Activated naive CD4-positive, alpha-beta T cell treated with anti-CD3 and anti-CD28 coated beads for 36 hours (primary cell): ENCODE results near the gene LIN37. TPM values are rescaled to one million over a fixed set of nuclear protein-coding genes. Genes with fewer than 3 reads are reported as not detected.

Source experiments
- CTCF ChIA-PET: fragments of 350-600 bp; sonication (Branson Sonifier 250); formaldehyde crosslinking; loops from one replicate; lab custom pipeline; 2021; ENCODE audit warnings: antibody characterized with exemption; lab: Charles Lee
- DNase-seq: peaks from one replicate; pipeline ENCODE4 v3.0.0-alpha.2; 2020
- H3K27ac Mint-ChIP-seq: one replicate; pipeline ENCODE4 v1.8.0; 2021; ENCODE audit warnings: mild to moderate bottlenecking, mixed read lengths
- H3K27me3 Mint-ChIP-seq: one replicate; pipeline ENCODE4 v1.8.0; 2021; ENCODE audit warnings: low read depth, mixed read lengths
- H3K36me3 Mint-ChIP-seq: one replicate; pipeline ENCODE4 v1.8.0; 2021; ENCODE audit warnings: low read depth, mixed read lengths
- H3K4me1 Mint-ChIP-seq: one replicate; pipeline ENCODE4 v1.8.0; 2021; ENCODE audit warnings: low read depth, mixed read lengths
- H3K4me3 Mint-ChIP-seq: one replicate; pipeline ENCODE4 v1.8.0; 2021; ENCODE audit warnings: mild to moderate bottlenecking, moderate library complexity, mixed read lengths
- H3K9me3 Mint-ChIP-seq: one replicate; pipeline ENCODE4 v1.8.0; 2021; ENCODE audit warnings: mixed read lengths
- intact Hi-C: fragments of 100-400 bp; cut with micrococcal nuclease; formaldehyde crosslinking; loops from one replicate; pipeline ENCODE4 v1.15.1; 2023
- total RNA-seq, 2 experiments: library from RNA; stranded (reverse); gene quantifications; one replicate each; pipeline ENCODE4 v1.2.3, GENCODE V29; 2021

LIN37 gene
- total RNA-seq, 2 experiments from 2014 or later: 5.7 to 9.7 TPM

DNA sequence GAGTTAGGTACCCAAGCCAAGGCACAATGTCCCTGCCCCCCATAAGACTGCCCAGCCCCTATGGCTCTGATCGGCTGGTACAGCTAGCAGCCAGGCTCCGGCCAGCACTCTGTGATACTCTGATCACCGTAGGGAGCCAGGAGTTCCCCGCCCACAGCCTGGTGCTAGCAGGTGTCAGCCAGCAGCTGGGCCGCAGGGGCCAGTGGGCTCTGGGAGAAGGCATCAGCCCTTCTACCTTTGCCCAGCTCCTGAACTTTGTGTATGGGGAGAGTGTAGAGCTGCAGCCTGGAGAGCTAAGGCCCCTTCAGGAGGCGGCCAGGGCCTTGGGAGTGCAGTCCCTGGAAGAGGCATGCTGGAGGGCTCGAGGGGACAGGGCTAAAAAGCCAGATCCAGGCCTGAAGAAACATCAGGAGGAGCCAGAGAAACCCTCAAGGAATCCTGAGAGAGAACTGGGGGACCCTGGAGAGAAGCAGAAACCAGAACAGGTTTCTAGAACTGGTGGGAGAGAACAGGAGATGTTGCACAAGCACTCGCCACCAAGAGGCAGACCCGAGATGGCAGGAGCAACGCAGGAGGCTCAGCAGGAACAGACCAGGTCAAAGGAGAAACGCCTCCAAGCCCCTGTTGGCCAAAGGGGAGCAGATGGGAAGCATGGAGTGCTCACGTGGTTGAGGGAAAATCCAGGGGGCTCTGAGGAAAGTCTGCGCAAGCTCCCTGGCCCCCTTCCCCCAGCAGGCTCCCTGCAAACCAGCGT, 33.6 kb upstream of the LIN37 start:
- Mint-ChIP-seq H3K27ac (peak overlapping the region; percentile 100), H3K27me3 (no peaks in the 10 kb centered on the region), H3K36me3 (peaks cover 51% of the 10 kb centered on the region), H3K4me1 (peaks cover 48% of the 10 kb centered on the region), H3K4me3 (peak overlapping the region; percentile 92), H3K9me3 (peaks cover 2% of the 10 kb centered on the region)
- CTCF ChIA-PET: interaction anchor here (0.7 to 6.3 kb wide), 5 partner anchors 13 to 139 kb away, joined by 4 to 120 read pairs (median 8); no protein-coding TSS in a partner anchor
- intact Hi-C loops: loop anchor here (5.0 to 10.0 kb wide), 5 partner anchors 338 to 1442 kb away; partner anchors contain the start of genes CAPNS1, OVOL3, POLR2I and TBCB
- peak; percentile 72 for DNase-seq

DNA sequence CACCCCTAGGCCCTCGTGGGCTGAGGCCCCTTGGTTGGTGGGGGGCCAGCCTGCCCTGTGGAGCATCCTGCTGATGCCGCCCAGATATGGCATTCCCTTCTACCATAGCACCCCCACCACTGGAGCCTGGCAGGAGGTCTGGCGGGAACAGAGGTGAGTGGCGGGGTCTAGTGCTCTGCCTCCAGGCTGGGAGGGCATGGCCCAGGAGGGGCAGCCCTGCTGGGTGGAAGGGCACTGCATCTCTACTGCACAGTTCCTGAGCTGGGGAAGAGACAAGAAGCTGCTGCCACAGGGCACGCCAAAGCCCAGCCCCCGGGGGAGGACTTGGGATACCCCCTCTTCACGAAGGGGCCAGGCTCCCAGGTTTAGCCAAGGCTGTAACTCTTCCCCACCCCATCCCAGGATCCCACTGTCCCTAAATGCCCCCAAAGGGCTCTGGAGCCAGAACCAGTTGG, 33.0 kb upstream of the LIN37 start:
- Mint-ChIP-seq H3K4me3 (peak overlapping the region; percentile 92), H3K9me3 (peaks cover 2% of the 10 kb centered on the region)
- peak; percentile 32 for DNase-seq

DNA sequence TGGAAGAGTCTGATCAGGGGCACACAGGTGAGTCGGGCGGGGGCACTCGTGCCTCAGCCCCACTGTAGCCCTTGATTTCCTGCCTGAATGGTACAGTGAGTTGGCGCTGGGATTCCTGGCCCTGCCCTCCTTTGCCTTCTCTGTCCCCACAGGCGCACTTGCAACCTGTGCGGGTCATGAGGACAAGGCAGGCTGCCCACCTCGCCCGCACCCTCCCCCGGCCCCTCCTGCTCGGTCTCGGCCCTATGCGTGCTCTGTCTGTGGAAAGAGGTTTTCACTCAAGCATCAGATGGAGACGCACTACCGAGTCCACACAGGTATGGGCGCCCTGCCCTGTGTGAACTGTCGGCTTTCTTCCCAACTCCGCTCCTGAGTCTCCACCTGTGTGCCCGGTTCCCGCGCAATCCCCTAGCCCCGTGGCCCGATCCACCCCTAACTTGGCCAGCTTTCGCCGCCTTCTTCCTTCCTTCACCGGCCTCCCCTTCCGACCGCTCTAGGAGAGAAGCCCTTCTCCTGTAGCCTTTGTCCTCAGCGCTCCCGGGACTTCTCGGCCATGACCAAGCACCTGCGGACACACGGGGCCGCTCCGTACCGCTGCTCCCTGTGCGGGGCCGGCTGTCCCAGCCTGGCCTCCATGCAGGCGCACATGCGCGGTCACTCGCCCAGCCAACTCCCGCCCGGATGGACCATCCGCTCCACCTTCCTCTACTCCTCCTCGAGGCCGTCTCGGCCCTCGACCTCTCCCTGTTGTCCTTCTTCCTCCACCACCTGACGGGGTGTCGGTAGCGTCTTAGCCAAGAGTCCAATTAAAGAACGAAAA, 32.2 kb upstream of the LIN37 start:
- intact Hi-C loops: loop anchor here (1.0 to 10.0 kb wide), 4 partner anchors 22 to 399 kb away; partner anchors contain the start of genes OVOL3, POLR2I, TBCB and THAP8
- Mint-ChIP-seq H3K4me3 (peak overlapping the region; percentile 92), H3K4me1 (peaks cover 36% of the 10 kb centered on the region), H3K27me3 (no peaks in the 10 kb centered on the region), H3K9me3 (peaks cover 2% of the 10 kb centered on the region), H3K27ac (peak overlapping the region; percentile 100), H3K36me3 (peaks cover 57% of the 10 kb centered on the region)
- peak; percentile 60 for DNase-seq
- CTCF ChIA-PET: interaction anchor here (5.9 to 6.3 kb wide), 2 partner anchors 14 to 22 kb away, joined by 43 to 120 read pairs; no protein-coding TSS in a partner anchor

More for the DNA sequence above, 33.0 kb upstream of the LIN37 start:
- no peaks in the 10 kb centered on the region for H3K27me3 Mint-ChIP-seq
- CTCF ChIA-PET: interaction anchor here (5.9 to 6.3 kb wide), 2 partner anchors 14 to 21 kb away, joined by 43 to 120 read pairs; no protein-coding TSS in a partner anchor
- peak overlapping the region; percentile 100 for H3K27ac Mint-ChIP-seq
- intact Hi-C loops: loop anchor here (5.0 to 10.0 kb wide), 2 partner anchors 337 to 399 kb away; partner anchors contain the start of genes OVOL3, POLR2I, TBCB and THAP8
- H3K4me1 Mint-ChIP-seq: peaks cover 44% of the 10 kb centered on the region
- peaks cover 54% of the 10 kb centered on the region for H3K36me3 Mint-ChIP-seq

DNA sequence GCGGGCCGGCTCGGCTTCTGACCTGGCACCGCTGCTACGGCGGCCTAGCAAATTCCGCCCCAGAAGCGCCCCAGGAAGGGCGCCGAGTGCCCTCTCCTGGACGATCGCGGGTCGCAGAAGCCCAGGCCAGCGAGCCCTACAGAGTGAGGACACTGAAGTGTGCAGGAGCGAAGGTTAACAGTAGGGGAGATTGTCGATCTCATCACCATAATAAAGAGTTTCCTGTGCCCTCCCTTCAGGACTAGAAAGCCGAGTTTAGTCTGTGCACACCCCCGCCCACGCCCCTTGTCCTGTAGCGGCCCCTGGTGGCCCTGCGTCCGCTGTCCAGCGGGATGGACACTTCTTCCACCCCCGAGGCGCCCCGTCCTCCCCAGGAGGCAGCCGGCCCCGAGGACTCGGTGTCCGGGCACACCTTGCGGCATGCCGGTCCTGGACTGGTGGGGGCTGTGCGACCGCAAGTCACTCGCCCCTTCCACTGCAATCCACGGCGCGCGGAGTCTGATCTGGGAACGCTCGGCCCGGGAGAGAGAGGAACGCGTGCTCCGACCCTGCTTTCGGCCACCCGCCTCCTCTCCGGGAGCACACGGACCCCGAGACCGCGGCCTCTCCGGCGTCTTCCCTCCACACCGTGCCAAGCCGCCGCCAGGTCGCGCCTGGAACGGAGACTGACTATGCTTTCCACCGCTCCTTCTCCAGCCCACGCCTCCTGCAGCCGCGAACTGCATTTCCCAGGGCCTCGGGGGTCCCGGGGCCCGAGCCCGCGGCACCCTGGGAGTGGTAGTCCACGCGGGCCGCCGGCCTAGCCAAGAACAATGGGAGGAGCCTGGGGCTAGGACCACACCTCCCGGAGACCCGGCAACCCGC, 31.3 kb upstream of the LIN37 start:
- intact Hi-C loops: loop anchor here (1.0 to 10.0 kb wide), 13 partner anchors 15 to 398 kb away; partner anchors contain the start of genes ALKBH6, ARHGAP33, OVOL3 and POLR2I
- CTCF ChIA-PET: interaction anchor here (6.3 kb wide), 1 partner anchor 23 kb away, joined by 120 read pairs; no protein-coding TSS in a partner anchor
- peaks cover 61% of the 10 kb centered on the region for H3K36me3 Mint-ChIP-seq
- peak; percentile 96 for DNase-seq
- H3K9me3 Mint-ChIP-seq: no peaks in the 10 kb centered on the region
- peaks cover 32% of the 10 kb centered on the region for H3K4me1 Mint-ChIP-seq
- H3K27me3 Mint-ChIP-seq: no peaks in the 10 kb centered on the region
- peak overlapping the region; percentile 92 for H3K4me3 Mint-ChIP-seq
- peak overlapping the region; percentile 100 for H3K27ac Mint-ChIP-seq

DNA sequence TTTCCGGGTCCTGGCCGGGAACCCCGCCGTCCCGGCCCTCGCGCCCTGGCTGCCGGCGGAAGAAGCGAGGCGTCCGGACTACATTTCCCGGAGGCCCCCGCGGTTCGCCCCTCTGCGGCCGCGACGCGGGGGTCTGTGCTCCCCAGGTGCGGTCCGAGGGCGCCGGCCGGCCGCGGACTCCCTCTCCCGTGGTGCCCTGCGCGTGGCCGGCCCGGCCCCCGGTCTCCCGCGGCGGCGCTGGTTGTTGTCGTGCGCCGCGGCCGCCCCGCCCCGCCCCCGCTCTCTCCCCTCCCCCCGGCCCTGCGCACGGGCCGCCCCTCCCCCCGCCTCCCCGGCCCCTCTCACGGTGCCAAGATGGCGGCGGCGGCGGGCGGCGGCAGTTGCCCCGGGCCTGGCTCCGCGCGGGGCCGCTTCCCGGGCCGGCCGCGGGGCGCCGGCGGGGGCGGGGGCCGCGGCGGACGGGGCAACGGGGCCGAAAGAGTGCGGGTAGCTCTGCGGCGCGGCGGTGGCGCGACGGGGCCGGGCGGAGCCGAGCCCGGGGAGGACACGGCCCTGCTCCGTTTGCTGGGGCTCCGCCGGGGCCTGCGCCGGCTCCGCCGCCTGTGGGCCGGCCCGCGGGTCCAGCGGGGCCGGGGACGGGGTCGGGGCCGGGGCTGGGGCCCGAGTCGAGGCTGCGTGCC, 30.6 kb upstream of the LIN37 start, which contains the start of gene KMT2B:
Gene KMT2B (plus strand): TSS at position 339 of the 680 bp plus-strand sequence. CDS start 16 bp downstream, at position 355.
- CTCF ChIA-PET: interaction anchor here (1.5 kb wide), 1 partner anchor 23 kb away, joined by 13 read pairs; no protein-coding TSS in a partner anchor
- H3K36me3 Mint-ChIP-seq: peaks cover 62% of the 10 kb centered on the region
- peaks cover 26% of the 10 kb centered on the region for H3K4me1 Mint-ChIP-seq
- H3K27ac Mint-ChIP-seq: peak within 1 kb of the TSS; percentile 100
- no peaks in the 10 kb centered on the region for H3K9me3 Mint-ChIP-seq
- no peak for DNase-seq
- peak within 1 kb of the TSS; percentile 93 for H3K4me3 Mint-ChIP-seq
- intact Hi-C loops: loop anchor here (1.0 to 10.0 kb wide), 11 partner anchors 16 to 397 kb away; partner anchors contain the start of genes ALKBH6, ARHGAP33, OVOL3 and POLR2I
- no peaks in the 10 kb centered on the region for H3K27me3 Mint-ChIP-seq

DNA sequence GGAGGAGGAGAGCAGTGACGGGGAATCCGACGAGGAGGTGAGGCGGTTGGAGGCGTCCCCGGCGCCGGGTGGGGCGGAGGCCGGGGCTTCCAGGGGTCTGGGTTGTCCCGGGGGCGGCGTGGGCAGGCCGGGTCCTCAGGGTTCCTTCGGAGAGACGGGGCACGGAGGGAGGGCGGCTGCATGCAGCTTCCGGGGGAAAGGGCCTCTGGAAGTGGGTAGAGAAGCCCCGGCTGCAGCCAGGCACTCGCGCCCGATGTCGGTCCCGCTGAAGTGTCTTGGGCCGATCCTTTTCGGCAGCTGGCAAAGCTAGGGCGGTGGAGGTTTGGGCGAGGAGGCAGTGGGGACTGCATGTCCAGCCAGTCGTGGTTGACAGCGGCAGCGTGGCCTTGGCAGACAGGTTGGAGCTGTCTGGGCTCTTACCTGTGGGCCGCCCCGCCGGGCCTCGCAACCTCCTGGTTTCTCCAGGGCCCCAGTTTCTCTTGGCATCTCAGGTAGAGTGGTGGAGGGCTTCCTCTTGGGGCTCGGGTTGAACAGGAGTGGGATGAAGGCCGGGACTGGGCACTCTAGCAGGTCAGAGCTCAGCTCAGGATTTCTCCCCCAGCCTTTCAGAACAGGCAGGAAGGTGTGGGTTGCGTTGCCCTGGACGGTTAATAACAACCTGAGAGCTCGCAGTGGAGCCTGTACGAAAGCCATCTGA, 29.9 kb upstream of the LIN37 start:
- CTCF ChIA-PET: interaction anchor here (0.7 to 1.5 kb wide), 4 partner anchors 19 to 101 kb away, joined by 3 to 13 read pairs (median 3); no protein-coding TSS in a partner anchor
- no peaks in the 10 kb centered on the region for H3K27me3 Mint-ChIP-seq
- peaks cover 64% of the 10 kb centered on the region for H3K36me3 Mint-ChIP-seq
- intact Hi-C loops: loop anchor here (5.0 to 10.0 kb wide), 2 partner anchors 334 to 396 kb away; partner anchors contain the start of genes OVOL3, POLR2I, TBCB and THAP8
- H3K4me1 Mint-ChIP-seq: peaks cover 24% of the 10 kb centered on the region
- peak overlapping the region; percentile 89 for H3K27ac Mint-ChIP-seq
- peak; percentile 58 for DNase-seq
- peak overlapping the region; percentile 93 for H3K4me3 Mint-ChIP-seq
- H3K9me3 Mint-ChIP-seq: no peaks in the 10 kb centered on the region

DNA sequence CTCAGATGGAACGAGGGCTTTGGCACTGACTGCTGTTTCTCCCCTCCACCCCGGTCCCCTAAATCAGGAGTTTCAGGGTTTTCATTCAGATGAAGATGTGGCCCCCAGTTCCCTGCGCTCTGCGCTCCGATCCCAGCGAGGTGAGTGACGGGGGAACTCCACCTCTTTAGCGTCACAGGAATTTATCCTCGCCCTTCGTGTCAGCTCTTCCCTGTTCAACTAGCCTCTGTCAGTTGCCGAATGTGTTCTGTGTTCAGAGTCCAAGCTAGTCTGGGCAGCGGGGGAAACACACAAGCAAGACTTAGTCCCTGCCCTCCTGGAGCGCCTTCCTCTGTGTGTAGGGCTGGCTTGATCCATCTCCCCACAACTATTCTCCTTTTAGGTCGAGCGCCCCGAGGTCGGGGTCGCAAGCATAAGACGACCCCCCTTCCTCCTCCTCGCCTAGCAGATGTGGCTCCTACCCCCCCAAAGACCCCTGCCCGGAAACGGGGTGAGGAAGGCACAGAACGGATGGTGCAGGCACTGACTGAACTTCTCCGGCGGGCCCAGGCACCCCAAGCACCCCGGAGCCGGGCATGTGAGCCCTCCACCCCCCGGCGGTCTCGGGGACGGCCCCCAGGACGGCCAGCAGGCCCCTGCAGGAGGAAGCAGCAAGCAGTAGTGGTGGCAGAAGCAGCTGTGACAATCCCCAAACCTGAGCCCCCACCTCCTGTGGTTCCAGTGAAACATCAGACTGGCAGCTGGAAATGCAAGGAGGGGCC, 28.8 kb upstream of the LIN37 start:
- no peaks in the 10 kb centered on the region for H3K27me3 Mint-ChIP-seq
- H3K9me3 Mint-ChIP-seq: no peaks in the 10 kb centered on the region
- peaks cover 18% of the 10 kb centered on the region for H3K4me1 Mint-ChIP-seq
- H3K27ac Mint-ChIP-seq: peak overlapping the region; percentile 74
- H3K36me3 Mint-ChIP-seq: peaks cover 59% of the 10 kb centered on the region
- peak overlapping the region; percentile 93 for H3K4me3 Mint-ChIP-seq
- DNase-seq: no peak
- intact Hi-C loops: loop anchor here (5.0 to 10.0 kb wide), 2 partner anchors 333 to 395 kb away; partner anchors contain the start of genes OVOL3, POLR2I, TBCB and THAP8
- CTCF ChIA-PET: interaction anchor here (0.7 to 1.5 kb wide), 5 partner anchors 18 to 100 kb away, joined by 3 to 13 read pairs (median 3); no protein-coding TSS in a partner anchor

DNA sequence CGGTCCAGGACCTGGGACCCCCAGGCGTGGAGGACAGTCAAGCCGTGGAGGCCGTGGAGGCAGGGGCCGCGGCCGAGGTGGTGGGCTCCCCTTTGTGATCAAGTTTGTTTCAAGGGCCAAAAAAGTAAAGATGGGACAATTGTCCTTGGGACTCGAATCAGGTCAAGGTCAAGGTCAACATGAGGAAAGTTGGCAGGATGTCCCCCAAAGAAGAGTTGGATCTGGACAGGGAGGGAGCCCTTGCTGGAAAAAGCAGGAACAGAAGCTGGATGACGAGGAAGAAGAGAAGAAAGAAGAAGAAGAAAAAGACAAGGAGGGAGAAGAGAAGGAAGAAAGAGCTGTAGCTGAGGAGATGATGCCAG, 28.2 kb upstream of the LIN37 start:
- no peak for DNase-seq
- peaks cover 57% of the 10 kb centered on the region for H3K36me3 Mint-ChIP-seq
- CTCF ChIA-PET: interaction anchor here (1.2 kb wide), 1 partner anchor 24 kb away, joined by 4 read pairs; no protein-coding TSS in a partner anchor
- H3K27me3 Mint-ChIP-seq: no peaks in the 10 kb centered on the region
- no peaks in the 10 kb centered on the region for H3K9me3 Mint-ChIP-seq
- H3K4me1 Mint-ChIP-seq: peaks cover 18% of the 10 kb centered on the region
- H3K4me3 Mint-ChIP-seq: peak overlapping the region; percentile 8
- intact Hi-C loops: no loop called here
- peak overlapping the region; percentile 5 for H3K27ac Mint-ChIP-seq

DNA sequence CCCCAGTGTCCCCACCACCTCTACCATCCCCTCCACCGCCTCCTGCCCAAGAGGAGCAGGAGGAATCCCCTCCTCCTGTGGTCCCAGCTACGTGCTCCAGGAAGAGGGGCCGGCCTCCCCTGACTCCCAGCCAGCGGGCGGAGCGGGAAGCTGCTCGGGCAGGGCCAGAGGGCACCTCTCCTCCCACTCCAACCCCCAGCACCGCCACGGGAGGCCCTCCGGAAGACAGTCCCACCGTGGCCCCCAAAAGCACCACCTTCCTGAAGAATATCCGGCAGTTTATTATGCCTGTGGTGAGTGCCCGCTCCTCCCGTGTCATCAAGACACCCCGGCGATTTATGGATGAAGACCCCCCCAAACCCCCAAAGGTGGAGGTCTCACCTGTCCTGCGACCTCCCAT, 27.7 kb upstream of the LIN37 start:
- no peak for DNase-seq
- H3K4me3 Mint-ChIP-seq: no peak overlapping the region
- H3K4me1 Mint-ChIP-seq: peaks cover 18% of the 10 kb centered on the region
- CTCF ChIA-PET: interaction anchor here (1.2 kb wide), 1 partner anchor 24 kb away, joined by 4 read pairs; no protein-coding TSS in a partner anchor
- H3K36me3 Mint-ChIP-seq: peaks cover 56% of the 10 kb centered on the region
- intact Hi-C loops: no loop called here
- H3K27me3 Mint-ChIP-seq: no peaks in the 10 kb centered on the region
- H3K9me3 Mint-ChIP-seq: no peaks in the 10 kb centered on the region
- no peak overlapping the region for H3K27ac Mint-ChIP-seq
